ENCODE results near the gene ZNF628. TPM values are rescaled to one million over a fixed set of nuclear protein-coding genes. Genes with fewer than 3 reads are reported as not detected.

Gene ZNF628
- 3.5 TPM for total RNA-seq

DNA sequence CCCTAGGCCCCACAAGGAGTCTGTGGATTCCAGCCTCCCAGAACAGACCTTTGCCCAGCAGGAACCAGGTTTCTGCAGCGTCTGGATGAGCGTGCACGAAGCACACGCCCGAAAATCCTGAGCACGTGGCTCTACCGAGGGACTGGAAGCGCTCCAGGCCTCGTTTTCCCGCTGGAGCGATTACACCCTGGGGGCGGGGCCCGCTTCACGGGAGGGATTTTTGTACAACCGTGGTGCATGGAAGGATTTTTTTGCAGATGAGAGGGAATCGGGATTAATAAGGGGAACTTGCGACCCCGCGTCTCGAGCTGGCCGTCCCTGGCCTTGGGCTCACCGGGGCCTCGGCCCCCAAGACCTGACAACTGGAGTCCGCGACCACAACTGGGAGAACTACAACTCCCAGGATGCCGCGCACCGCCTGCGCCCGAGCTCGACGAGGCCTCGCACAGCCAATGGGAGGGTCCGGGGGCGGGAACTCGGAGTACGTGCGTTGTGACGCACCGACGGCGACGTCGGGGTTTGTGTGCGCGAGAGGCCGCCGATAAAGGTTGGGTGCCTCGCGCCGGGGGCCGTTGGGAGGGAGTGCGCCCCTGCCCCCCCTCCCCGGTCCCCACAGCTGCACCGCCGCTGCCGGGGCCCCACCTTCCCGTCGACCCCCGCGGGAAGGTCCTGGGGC, at the start of gene ZNF628:
Gene ZNF628 (plus strand): TSS at position 518 of the 676 bp plus-strand sequence. CDS start 3,294 bp downstream, outside the sequence.
- Histone ChIP-seq H3K9me3 (ENCODE audit: low read depth, low read length) (no peaks in the 10 kb centered on the region), H3K4me1 (ENCODE audit: insufficient read depth, low read length) (peaks cover 21% of the 10 kb centered on the region), H3K27me3 (ENCODE audit: insufficient read depth, low read length) (no peaks in the 10 kb centered on the region), H3K4me3 (ENCODE audit: low read length) (peak within 1 kb of the TSS; percentile 63)

GRCh38 chr19:55431183-55431582, 45.2 kb upstream of the ZNF628 start:
- peaks cover 30% of the 10 kb centered on the region for H3K27me3 ChIP-seq (ENCODE audit: insufficient read depth, low read length)

GRCh38 chr19:55432241-55432959, 44.0 kb upstream of the ZNF628 start:
- Histone ChIP-seq H3K4me3 (ENCODE audit: low read length) (no peak overlapping the region), H3K4me1 (ENCODE audit: insufficient read depth, low read length) (no peaks in the 10 kb centered on the region), H3K9me3 (ENCODE audit: low read depth, low read length) (no peaks in the 10 kb centered on the region), H3K27me3 (ENCODE audit: insufficient read depth, low read length) (peaks cover 35% of the 10 kb centered on the region)

More at GRCh38 chr19:55431183-55431582, 45.2 kb upstream of the ZNF628 start:
- Histone ChIP-seq H3K4me1 (ENCODE audit: insufficient read depth, low read length) (no peaks in the 10 kb centered on the region), H3K4me3 (ENCODE audit: low read length) (no peak overlapping the region), H3K9me3 (ENCODE audit: low read depth, low read length) (no peaks in the 10 kb centered on the region)

DNA sequence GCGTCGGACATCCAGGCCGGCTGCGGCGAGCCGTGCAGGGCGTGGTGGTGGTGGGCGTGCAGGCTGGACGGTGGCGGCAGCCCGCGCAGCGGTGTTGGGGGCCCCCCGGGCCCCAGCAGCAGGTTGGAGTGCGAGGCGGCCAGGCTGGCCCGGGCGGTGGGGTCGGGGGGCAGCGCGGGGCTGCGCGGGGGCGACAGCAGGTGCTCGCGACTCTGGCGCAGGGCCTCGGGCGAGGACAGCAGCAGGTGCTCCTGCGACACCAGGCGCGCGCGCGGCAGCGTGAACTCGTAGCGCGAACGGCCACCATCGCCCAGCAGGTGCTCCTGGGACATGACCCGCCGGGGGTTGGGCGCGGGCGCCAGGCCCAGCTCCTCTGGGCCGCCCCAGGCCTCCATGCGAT, 43.1 kb upstream of the ZNF628 start:
- Histone ChIP-seq H3K27me3 (ENCODE audit: insufficient read depth, low read length) (peaks cover 38% of the 10 kb centered on the region), H3K9me3 (ENCODE audit: low read depth, low read length) (no peaks in the 10 kb centered on the region), H3K4me3 (ENCODE audit: low read length) (no peak overlapping the region), H3K4me1 (ENCODE audit: insufficient read depth, low read length) (no peaks in the 10 kb centered on the region)

DNA sequence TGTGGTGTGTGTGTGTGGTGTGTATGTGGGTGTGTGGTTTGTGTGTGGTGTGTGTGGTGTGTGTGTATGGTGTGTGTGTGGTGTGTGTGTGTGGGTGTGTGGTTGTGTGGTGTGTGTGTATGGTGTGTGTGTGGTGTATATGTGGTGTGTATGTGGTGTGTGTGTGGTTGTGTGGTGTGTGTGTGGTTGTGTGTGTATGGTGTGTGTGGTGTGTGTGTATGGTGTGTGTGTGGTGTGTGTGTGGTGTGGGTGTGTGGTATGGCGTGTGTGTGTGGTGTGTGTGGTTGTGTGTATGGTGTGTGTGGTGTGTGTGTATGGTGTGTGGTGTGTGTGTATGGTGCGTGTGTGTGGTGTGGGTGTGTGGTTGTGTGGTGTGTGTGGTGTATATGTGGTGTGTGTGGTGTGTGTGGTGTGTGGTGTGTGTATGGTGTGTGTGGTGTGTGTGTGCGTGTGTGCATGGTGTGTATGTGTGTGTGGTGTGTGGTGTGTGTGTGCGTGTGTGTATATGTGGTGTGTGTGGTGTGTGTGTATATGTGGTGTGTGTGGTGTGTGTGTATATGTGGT, 42.0 kb upstream of the ZNF628 start:
- H3K9me3 ChIP-seq (ENCODE audit: low read depth, low read length): no peaks in the 10 kb centered on the region
- H3K27me3 ChIP-seq (ENCODE audit: insufficient read depth, low read length): peaks cover 48% of the 10 kb centered on the region
- no peaks in the 10 kb centered on the region for H3K4me1 ChIP-seq (ENCODE audit: insufficient read depth, low read length)
- H3K4me3 ChIP-seq (ENCODE audit: low read length): no peak overlapping the region

DNA sequence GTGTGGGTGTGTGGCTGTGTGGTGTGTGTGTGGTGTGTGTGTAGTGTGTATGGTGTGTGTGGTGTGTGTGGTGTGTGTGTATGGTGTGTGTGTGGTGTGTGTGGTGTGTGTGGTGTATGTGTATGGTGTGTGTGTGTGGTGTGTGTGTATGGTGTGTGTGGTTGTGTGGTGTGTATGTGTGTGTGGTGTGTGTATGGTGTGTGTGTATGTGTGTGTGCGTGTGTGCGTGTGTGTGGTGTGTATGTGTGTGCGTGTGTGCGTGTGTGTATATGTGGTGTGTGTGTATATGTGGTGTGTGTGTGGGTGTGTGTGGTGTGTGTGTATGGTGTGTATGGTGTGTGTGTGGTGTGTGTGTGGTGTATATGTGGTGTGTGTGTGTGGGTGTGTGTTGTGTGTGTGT, 41.4 kb upstream of the ZNF628 start:
- no peak overlapping the region for H3K4me3 ChIP-seq (ENCODE audit: low read length)

DNA sequence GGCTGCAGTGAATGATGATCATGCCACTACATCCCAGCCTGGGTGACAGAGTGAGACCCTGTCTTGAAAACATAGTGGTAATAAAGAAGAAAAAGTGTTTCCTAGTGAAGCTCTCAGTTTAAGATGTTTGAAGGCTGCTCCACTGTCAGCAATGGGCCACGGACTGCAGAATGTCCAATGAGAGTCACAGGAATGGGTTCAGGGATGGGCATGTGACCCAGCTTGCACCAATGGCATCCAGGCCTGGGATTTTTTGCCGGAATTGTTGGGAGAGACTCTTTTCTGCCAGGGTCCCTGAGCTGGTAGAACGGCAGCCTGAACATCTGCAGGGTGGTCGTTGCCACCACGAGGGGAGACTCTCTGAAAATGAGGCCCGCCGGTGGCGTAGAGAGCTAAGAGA, 39.6 kb upstream of the ZNF628 start:
- no peak overlapping the region for H3K4me3 ChIP-seq (ENCODE audit: low read length)
- peaks cover 61% of the 10 kb centered on the region for H3K27me3 ChIP-seq (ENCODE audit: insufficient read depth, low read length)
- no peaks in the 10 kb centered on the region for H3K9me3 ChIP-seq (ENCODE audit: low read depth, low read length)
- peaks cover 18% of the 10 kb centered on the region for H3K4me1 ChIP-seq (ENCODE audit: insufficient read depth, low read length)

More for the DNA sequence above, 41.4 kb upstream of the ZNF628 start:
- Histone ChIP-seq H3K9me3 (ENCODE audit: low read depth, low read length) (no peaks in the 10 kb centered on the region), H3K27me3 (ENCODE audit: insufficient read depth, low read length) (peaks cover 53% of the 10 kb centered on the region), H3K4me1 (ENCODE audit: insufficient read depth, low read length) (no peaks in the 10 kb centered on the region)

- Histone ChIP-seq H3K27me3 (ENCODE audit: insufficient read depth, low read length) (peaks cover 58% of the 10 kb centered on the region), H3K4me3 (ENCODE audit: low read length) (no peak overlapping the region), H3K4me1 (ENCODE audit: insufficient read depth, low read length) (peaks cover 20% of the 10 kb centered on the region), H3K9me3 (ENCODE audit: low read depth, low read length) (no peaks in the 10 kb centered on the region)
These were observed 39.0 kb upstream of the ZNF628 start for GRCh38 chr19:55437410-55437809.

DNA sequence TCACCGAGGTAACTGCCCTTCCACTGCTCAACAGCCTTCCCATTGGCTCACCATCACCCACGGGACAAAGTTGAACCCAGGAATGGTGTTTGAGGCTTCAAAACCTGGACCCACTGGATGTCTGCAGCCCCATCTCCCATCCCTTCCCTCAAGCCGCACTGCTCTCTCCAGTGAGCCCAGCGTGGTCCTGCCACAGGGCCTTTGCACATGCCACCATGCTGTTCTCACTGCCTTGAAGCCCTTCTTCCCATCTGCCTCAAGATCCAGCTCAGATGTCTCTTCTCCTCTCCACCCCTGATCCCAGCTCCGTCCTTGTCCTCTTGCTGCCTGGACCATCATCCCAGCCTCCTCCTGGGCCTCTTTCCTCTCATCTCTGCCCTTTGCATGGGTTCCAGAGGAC, 37.4 kb upstream of the ZNF628 start:
- Histone ChIP-seq H3K27me3 (ENCODE audit: insufficient read depth, low read length) (peaks cover 54% of the 10 kb centered on the region), H3K9me3 (ENCODE audit: low read depth, low read length) (no peaks in the 10 kb centered on the region), H3K4me1 (ENCODE audit: insufficient read depth, low read length) (peaks cover 20% of the 10 kb centered on the region), H3K4me3 (ENCODE audit: low read length) (no peak overlapping the region)

DNA sequence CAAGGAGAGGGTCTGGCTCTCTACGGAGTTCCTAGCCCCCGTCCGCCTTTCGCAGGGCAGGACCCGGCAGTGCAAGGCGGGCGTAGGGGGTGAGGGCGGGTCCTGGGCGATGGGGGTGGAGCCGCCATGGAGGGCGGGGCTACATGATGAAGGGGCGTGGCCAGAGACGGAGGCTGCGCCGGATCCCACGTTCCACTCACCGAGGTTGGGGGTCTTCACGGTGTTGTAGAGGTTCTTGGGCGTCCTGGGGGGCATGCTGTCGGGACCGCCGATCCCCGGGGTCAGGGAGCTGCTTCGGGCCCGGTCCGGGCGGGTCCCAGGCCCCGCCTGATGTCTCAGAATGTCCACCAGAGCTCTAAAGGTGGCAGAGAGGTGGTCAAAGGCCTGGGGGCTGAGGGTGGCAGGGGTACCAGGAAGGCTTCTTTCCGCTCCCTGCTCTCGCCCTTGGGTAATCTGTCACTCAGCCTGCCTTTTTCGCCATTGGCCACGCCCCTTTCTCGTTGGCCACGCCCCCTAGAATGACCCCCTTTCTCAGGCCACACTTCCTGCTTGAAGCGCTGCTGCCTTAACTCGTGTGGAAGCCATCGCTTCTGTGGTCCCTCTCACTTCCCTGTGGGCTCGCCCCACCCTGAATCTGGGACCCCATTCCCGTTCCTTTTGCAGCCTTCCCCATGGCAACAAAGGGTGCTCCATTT, 35.9 kb upstream of the ZNF628 start:
- no peaks in the 10 kb centered on the region for H3K9me3 ChIP-seq (ENCODE audit: low read depth, low read length)
- H3K4me1 ChIP-seq (ENCODE audit: insufficient read depth, low read length): peaks cover 20% of the 10 kb centered on the region
- H3K27me3 ChIP-seq (ENCODE audit: insufficient read depth, low read length): peaks cover 62% of the 10 kb centered on the region
- no peak overlapping the region for H3K4me3 ChIP-seq (ENCODE audit: low read length)

DNA sequence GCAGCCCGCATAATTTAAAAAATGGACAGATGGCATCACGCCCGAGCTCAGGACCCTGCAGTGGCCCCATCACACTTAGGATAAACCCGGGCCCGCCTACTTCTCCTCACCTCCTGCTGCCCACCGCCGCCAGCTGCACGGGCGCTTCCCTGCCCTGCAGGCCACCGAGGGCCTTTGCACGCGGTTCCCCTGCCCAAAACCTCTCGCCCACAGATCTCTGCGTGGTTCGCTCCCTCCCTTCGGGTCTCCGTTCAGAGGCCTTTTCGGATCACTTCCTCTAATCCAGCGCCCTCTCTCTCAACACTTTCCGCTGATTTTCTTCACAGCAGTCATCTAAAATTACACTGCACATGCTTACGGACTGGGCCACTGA, 35.1 kb upstream of the ZNF628 start:
- Histone ChIP-seq H3K9me3 (ENCODE audit: low read depth, low read length) (no peaks in the 10 kb centered on the region), H3K4me3 (ENCODE audit: low read length) (no peak overlapping the region), H3K27me3 (ENCODE audit: insufficient read depth, low read length) (peaks cover 62% of the 10 kb centered on the region), H3K4me1 (ENCODE audit: insufficient read depth, low read length) (peaks cover 20% of the 10 kb centered on the region)

DNA sequence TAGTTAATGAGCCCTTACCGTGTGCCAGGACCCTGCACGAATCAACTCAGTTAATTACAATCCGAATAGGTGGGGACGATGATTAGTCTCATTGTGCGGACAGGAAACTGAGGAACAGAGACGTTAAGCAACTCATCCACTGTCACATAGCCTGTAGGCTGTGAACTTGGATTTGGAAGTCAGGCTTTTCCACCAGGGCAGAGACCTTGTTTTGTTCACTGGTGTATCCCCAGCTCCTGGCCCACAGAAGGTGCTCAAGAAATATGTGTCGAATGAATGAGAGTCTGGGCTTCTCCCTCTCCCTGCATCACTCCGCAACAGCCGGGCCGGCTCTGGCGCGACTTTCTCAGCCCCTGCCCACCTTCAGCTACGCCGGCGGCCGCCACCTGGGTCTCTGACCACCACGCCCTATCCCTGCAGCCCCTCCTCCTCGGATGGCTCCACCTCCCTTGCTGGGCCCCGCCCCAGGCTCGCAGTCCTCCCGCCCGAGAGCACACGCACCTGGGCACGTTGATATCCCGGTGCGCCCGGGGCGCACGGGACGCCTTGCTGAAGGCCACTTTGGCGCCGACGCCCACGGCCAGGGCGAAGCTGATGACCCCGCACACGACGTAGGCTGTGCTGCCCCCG, 34.6 kb upstream of the ZNF628 start:
- no peaks in the 10 kb centered on the region for H3K9me3 ChIP-seq (ENCODE audit: low read depth, low read length)
- H3K4me1 ChIP-seq (ENCODE audit: insufficient read depth, low read length): peaks cover 20% of the 10 kb centered on the region
- H3K27me3 ChIP-seq (ENCODE audit: insufficient read depth, low read length): peaks cover 59% of the 10 kb centered on the region
- H3K4me3 ChIP-seq (ENCODE audit: low read length): no peak overlapping the region

GRCh38 chr19:55442372-55442961, 34.0 kb upstream of the ZNF628 start:
- Histone ChIP-seq H3K4me3 (ENCODE audit: low read length) (no peak overlapping the region), H3K9me3 (ENCODE audit: low read depth, low read length) (no peaks in the 10 kb centered on the region), H3K4me1 (ENCODE audit: insufficient read depth, low read length) (peaks cover 20% of the 10 kb centered on the region), H3K27me3 (ENCODE audit: insufficient read depth, low read length) (peaks cover 57% of the 10 kb centered on the region)

- Histone ChIP-seq H3K9me3 (ENCODE audit: low read depth, low read length) (no peaks in the 10 kb centered on the region), H3K4me1 (ENCODE audit: insufficient read depth, low read length) (peaks cover 20% of the 10 kb centered on the region), H3K4me3 (ENCODE audit: low read length) (no peak within 1 kb of the TSS), H3K27me3 (ENCODE audit: insufficient read depth, low read length) (peaks cover 54% of the 10 kb centered on the region)
These were observed 33.2 kb upstream of the ZNF628 start, which contains the start of gene SHISA7 for GRCh38 chr19:55443045-55443823. Gene SHISA7, minus strand, starts transcription at chr19:55443300. Its CDS starts 437 bp downstream, at chr19:55442863.

Data from mononuclear cell (primary cell).